Transverse colon (tissue), 4 donors: ENCODE data around the gene ABHD16B. TPM values are rescaled to one million over a fixed set of nuclear protein-coding genes. Genes with fewer than 3 reads are reported as not detected.

Source experiments
- DNase-seq: peaks from one replicate; pipeline ENCODE4 v3.0.0-alpha.2; 2019
- H3K27ac ChIP-seq, 4 donors: fragments of 200-600 bp; sonication (generic); 2 replicates each; pipeline ENCODE4 v1.5.1; 2016 to 2018; ENCODE audit warnings: inconsistent platforms in 4 of 4
- H3K27me3 ChIP-seq: fragments of 200-600 bp; sonication (generic); 2 replicates; pipeline ENCODE4 v1.5.1; 2017; ENCODE audit warnings: inconsistent platforms
- H3K36me3 ChIP-seq, 4 donors: fragments of 200-600 bp; sonication (generic); 2 replicates each; pipeline ENCODE4 v1.5.1; 2017 to 2019; ENCODE audit warnings: inconsistent platforms in 4 of 4
- H3K4me1 ChIP-seq, 4 donors: fragments of 200-600 bp; sonication (generic); 2 replicates each; pipeline ENCODE4 v1.5.1; 2017 to 2020; ENCODE audit warnings: inconsistent platforms in 4 of 4
- H3K4me3 ChIP-seq, 4 donors: fragments of 200-600 bp; sonication (generic); 1 replicate in 1 of 4; 2 replicates in 3 of 4; pipeline versions ENCODE4 v1.5.1 to v1.6.1; 2017 to 2019; ENCODE audit warnings: inconsistent platforms in 4 of 4
- H3K9me3 ChIP-seq, 2 donors: fragments of 200-600 bp; sonication (generic); 2 replicates each; pipeline ENCODE4 v1.5.1; 2017 to 2019; ENCODE audit warnings: inconsistent platforms in 2 of 2
- EP300 ChIP-seq: sonication (generic); formaldehyde crosslinking; IDR thresholded peaks from one replicate; pipeline ENCODE4 v1.6.1; 2017; ENCODE audit warnings: antibody characterized with exemption, low read depth
- POLR2A ChIP-seq: fragments of 450-650 bp; IDR thresholded peaks from one replicate; pipeline ENCODE4 v1.6.1; 2016; ENCODE audit warnings: antibody characterized with exemption, mild to moderate bottlenecking, moderate library complexity
- POLR2AphosphoS5 ChIP-seq, 3 donors: sonication (generic); formaldehyde crosslinking; IDR thresholded peaks; one replicate each; pipeline ENCODE4 v1.6.1; 2016; ENCODE audit warnings: antibody characterized with exemption in 3 of 3
- WGBS, 2 donors: methylation state at CpG; one replicate each; pipeline ENCODE4 v1.1.5; 2018; ENCODE audit warnings: low coverage in 1 of 2; 5-methylcytosine and 5-hydroxymethylcytosine counted together
- in situ Hi-C, 4 donors: fragments of 200-750 bp; cut with MboI; loops; one replicate each; pipeline versions ENCODE4 v1.15.0 to v1.15.1; 2017; ENCODE audit warnings: low sequenced_read_pairs in 3 of 4, low pct_ligation_motif_present in 1 of 4, low pct_unique_long_range_greater_than_20kb in 1 of 4
- intact Hi-C: fragments of 100-400 bp; cut with DNase I; formaldehyde crosslinking; loops from one replicate; pipeline ENCODE4 v1.15.1; 2023; ENCODE audit warnings: low total_unique reads
- total RNA-seq, 4 donors: library from RNA; depleted of rRNA; stranded (reverse); fragments of >200 nt; gene quantifications; one replicate each; pipeline ENCODE4 v1.1.0, GENCODE V29; 2016
- TF ChIP-seq, protein P1 (sequence below), 5 experiments: fragments of 200-600 bp in 3 of 5; fragments of 450-650 bp in 2 of 5; sonication (generic) in 3 of 5; IDR thresholded peaks; 1 replicate in 2 of 5; 2 replicates in 3 of 5; pipeline ENCODE4 v1.5.1; 2016 to 2017; ENCODE audit warnings: antibody characterized with exemption in 5 of 5, inconsistent platforms in 3 of 5, mild to moderate bottlenecking in 2 of 5, moderate library complexity in 1 of 5

Gene ABHD16B
- total RNA-seq, 4 donors from 2014 or later = not detected

DNA sequence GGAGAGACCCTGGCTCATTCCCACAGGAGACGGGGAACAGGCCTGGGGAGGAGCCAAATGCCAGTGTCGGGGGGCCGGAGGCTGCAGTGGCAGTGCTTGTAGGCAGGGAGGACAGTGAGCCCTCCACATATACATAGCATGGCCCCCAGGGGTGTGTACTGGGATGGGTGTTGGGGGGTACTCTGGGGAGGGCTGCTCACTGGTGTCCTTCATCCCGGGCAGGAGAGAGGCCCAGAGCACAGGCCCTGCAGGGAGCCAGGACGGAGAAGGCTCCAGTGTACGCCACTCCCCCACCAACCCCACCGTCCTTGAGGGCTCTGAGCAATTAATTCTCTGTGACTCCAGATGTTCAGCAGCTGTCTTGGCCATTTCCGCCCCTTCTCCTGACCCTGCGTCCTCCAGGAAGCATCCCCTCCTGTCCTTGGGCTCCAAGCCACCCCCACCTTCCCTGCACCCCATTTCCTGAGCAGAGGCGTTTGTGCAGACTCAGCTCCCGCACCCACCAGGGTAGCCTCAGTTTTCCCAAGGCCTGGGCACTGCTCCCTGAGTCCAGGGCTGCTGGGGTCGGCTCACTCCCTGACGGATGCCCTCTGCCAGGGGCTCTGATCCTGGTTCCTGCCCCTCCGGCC is 3.4 kb upstream of the ABHD16B start:
- peaks cover 18 to 46% (median 24%) of the 10 kb centered on the region in 4 donors for H3K4me1 ChIP-seq
- no peak overlapping the region for H3K4me3 ChIP-seq
- no peaks in the 10 kb centered on the region for H3K36me3 ChIP-seq
- H3K27ac ChIP-seq = peak overlapping the region; percentile 43 to 69 (median 50)
- H3K27me3 ChIP-seq = peaks cover 60% of the 10 kb centered on the region
- DNase-seq = no peak
- in situ Hi-C loops (no loop called here), intact Hi-C loops (no loop called here)
- no peaks in the 10 kb centered on the region for H3K9me3 ChIP-seq
- no peak for TF ChIP-seq POLR2A
- no peak for TF ChIP-seq EP300
- TF ChIP-seq POLR2AphosphoS5 (IDR thresholded peaks at IDR 0.05) = peak in 1 of 3 donors; percentile 13
- TF ChIP-seq, protein P1, sequence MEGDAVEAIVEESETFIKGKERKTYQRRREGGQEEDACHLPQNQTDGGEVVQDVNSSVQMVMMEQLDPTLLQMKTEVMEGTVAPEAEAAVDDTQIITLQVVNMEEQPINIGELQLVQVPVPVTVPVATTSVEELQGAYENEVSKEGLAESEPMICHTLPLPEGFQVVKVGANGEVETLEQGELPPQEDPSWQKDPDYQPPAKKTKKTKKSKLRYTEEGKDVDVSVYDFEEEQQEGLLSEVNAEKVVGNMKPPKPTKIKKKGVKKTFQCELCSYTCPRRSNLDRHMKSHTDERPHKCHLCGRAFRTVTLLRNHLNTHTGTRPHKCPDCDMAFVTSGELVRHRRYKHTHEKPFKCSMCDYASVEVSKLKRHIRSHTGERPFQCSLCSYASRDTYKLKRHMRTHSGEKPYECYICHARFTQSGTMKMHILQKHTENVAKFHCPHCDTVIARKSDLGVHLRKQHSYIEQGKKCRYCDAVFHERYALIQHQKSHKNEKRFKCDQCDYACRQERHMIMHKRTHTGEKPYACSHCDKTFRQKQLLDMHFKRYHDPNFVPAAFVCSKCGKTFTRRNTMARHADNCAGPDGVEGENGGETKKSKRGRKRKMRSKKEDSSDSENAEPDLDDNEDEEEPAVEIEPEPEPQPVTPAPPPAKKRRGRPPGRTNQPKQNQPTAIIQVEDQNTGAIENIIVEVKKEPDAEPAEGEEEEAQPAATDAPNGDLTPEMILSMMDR (IDR thresholded peaks at IDR 0.05) = no peak
- WGBS, 2 donors = 5 to 18% methylated on average over 4 to 14 of the region's 14 CpGs

DNA sequence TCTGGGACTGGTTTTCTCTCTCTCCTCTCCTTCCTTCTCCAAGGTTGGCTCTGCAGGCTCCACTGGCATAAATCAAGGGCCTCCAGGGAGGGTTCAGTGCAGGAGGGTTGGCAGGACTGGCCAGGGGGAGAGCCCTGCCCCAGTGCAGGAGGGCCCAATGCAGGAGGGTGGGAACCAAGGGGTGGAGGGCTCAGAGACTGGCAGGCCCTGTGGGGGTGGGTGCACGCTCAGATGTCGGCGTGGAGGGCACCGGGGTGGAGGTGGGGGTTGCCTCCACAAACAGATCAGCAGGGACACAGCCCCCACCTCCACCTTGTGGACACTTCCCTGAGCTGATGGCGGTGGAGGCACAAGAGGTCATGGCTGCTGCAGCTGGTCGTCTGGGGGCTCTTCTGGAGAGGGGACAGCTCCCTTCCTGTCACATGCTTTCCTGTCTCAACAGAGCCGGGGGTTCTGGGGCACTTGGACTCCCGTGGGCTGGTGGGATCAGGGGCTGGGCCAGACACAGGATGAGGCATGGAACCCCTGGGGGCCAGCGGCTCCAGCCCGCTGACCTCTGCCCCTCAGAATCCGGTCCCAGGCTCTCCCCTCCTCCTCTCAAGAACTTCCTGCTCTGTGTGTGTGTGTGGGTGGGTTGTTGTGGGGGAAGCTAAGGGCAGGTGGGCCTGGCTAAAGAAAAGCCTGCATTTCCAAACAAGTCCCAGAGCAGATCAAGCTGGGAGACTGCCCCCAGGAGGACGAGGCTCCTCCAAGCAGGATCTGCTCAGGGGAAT is 2.7 kb upstream of the ABHD16B start:
- in situ Hi-C loops = no loop called here
- Histone ChIP-seq H3K9me3 (no peaks in the 10 kb centered on the region), H3K27ac (peak overlapping the region; percentile 43 to 69 (median 50)), H3K36me3 (no peaks in the 10 kb centered on the region), H3K4me1 (peaks cover 21 to 52% (median 29%) of the 10 kb centered on the region in 4 donors), H3K27me3 (peaks cover 53% of the 10 kb centered on the region), H3K4me3 (no peak overlapping the region)
- intact Hi-C loops = no loop called here
- DNase-seq = no peak
- TF ChIP-seq POLR2AphosphoS5 (IDR thresholded peaks at IDR 0.05) (no peak), POLR2A (no peak), EP300 (no peak)
- TF ChIP-seq, protein P1 (IDR thresholded peaks at IDR 0.05) = no peak
- 8% methylated on average over 11 of the region's 12 CpGs; no CpG with 5 or more reads in 1 of the 2 donors for WGBS, 2 donors

DNA sequence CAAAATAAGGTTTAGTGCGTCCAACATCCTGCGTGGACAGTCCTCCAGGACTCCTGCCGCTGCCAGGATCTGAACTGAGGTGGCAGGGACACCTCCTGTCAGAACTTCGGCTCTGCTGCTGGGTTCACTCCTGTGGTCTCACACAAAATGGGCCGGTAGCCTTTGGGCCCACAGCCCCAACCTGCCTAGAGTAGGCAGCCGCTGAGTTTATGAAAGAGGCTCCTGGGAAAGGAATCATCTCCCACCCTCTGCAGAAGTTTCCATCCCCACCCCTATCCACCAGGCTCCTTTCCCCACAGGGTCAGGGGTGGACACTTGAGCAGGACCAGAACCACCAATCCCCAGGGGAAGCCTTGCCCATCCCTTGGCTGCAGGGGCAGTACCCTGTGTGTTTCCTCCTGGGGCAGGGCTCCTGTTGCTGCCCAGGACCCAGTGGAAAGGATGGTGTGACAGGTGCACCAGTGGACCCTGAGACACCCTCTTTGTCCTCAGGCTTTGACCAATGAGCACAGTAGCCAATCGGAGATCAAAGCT is 2.1 kb upstream of the ABHD16B start:
- H3K27ac ChIP-seq = peak overlapping the region; percentile 33 to 69 (median 50)
- H3K4me3 ChIP-seq = no peak overlapping the region
- in situ Hi-C loops = no loop called here
- intact Hi-C loops = no loop called here
- 37 to 40% methylated on average over 1 to 7 of the region's 7 CpGs for WGBS, 2 donors
- no peaks in the 10 kb centered on the region for H3K9me3 ChIP-seq
- no peaks in the 10 kb centered on the region for H3K36me3 ChIP-seq
- DNase-seq = no peak
- no peak for TF ChIP-seq POLR2AphosphoS5 (IDR thresholded peaks at IDR 0.05)
- no peak for TF ChIP-seq EP300
- TF ChIP-seq, protein P1 (IDR thresholded peaks at IDR 0.05) = no peak
- TF ChIP-seq POLR2A = no peak
- H3K27me3 ChIP-seq = peaks cover 46% of the 10 kb centered on the region
- H3K4me1 ChIP-seq = peaks cover 24 to 50% (median 30%) of the 10 kb centered on the region in 4 donors

DNA sequence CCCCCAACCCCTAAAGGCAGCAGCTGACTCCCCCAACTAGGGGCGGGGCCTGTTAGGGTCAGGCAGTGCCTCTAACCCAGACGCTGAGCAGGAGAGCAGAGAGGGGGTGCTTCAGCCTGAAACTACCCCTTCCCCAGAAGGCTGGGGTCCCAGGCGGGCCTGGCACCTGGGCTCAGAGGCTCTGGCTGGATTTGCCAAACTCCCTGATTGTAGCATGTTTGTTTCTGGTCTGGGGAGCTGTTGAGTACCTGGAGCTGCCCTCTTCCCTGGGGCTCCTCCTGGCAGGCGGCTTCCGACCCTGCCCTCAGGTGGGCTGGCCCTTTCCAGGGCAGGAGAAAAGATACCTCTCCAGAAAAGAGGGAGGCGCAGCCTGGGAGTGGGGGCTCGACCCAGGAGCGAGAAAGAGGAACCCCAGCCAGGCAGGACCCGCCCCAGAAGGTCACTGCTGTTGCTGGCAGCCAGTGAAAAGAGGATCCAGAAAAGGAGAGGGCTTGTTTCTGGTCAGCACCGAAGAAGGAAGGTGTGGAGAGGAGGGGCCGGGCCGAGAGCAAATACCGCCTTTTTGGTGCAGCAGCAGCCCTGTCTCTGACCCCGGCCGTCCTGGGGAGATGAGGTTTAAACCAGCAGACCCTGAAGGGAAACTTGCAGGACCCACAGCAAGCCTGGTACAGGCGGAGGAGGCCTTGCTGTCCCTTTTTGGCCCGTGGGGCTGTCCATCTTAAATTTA is 810 bp upstream of the ABHD16B start:
- 18 to 75% methylated on average over 5 to 17 of the region's 17 CpGs for WGBS, 2 donors
- peaks cover 34% of the 10 kb centered on the region for H3K27me3 ChIP-seq
- no peak overlapping the region for H3K27ac ChIP-seq
- intact Hi-C loops = no loop called here
- in situ Hi-C loops = no loop called here
- no peak overlapping the region for H3K4me3 ChIP-seq
- DNase-seq = no peak
- no peaks in the 10 kb centered on the region for H3K9me3 ChIP-seq
- no peaks in the 10 kb centered on the region for H3K36me3 ChIP-seq
- H3K4me1 ChIP-seq = peaks cover 12 to 37% (median 23%) of the 10 kb centered on the region in 4 donors
- TF ChIP-seq EP300 (no peak), POLR2A (no peak), POLR2AphosphoS5 (IDR thresholded peaks at IDR 0.05) (no peak)
- TF ChIP-seq, protein P1 (IDR thresholded peaks at IDR 0.05) = no peak
